ENCODE results near the gene NFIB. TPM values are rescaled to one million over a fixed set of nuclear protein-coding genes. Genes with fewer than 3 reads are reported as not detected.

Gene NFIB
- total and polyA plus RNA-seq, 2 of the 8 experiments (the other 6 are each of a cell fraction or from before 2014, with no cell fraction given) = 2.6 to 13.1 TPM

GRCh38 chr9:14283276-14283675, 30.7 kb downstream of the NFIB start (continued):
- TF ChIP-seq CHD7 (IDR thresholded peaks at IDR 0.05; ENCODE audit: insufficient replicate concordance, low read length) (no peak), POLR2A (IDR thresholded peaks at IDR 0.05; ENCODE audit: control extremely low read depth in 1 of 2, low read depth in 2 of 2, low read length in 2 of 2) (no peak), SUZ12 (IDR thresholded peaks at IDR 0.05; ENCODE audit: low read length) (no peak), TEAD4 (IDR thresholded peaks at IDR 0.05; ENCODE audit: low read depth, low read length) (no peak), EZH2 (IDR thresholded peaks at IDR 0.05; ENCODE audit: low read depth, low read length, severe bottlenecking) (no peak), KDM4A (IDR thresholded peaks at IDR 0.05; ENCODE audit: low read depth, low read length, severe bottlenecking) (no peak), BCL11A (IDR thresholded peaks at IDR 0.05; ENCODE audit: low read depth in 2 of 2, low read length in 2 of 2) (no peak)
